HepG2 (cell line): ENCODE measurements around the gene RELL1. TPM values are rescaled to one million over a fixed set of nuclear protein-coding genes. Genes with fewer than 3 reads are reported as not detected.

Experiments
- ATAD3A ChIP-seq: sonication (generic); formaldehyde crosslinking; IDR thresholded peaks from 2 replicates; pipeline ENCODE4 v1.4.0; 2020; ENCODE audit warnings: missing genetic modification reagents
- DR1 ChIP-seq: sonication (generic); formaldehyde crosslinking; IDR thresholded peaks from 2 replicates; pipeline ENCODE4 v1.8.0; 2021; ENCODE audit warnings: mild to moderate bottlenecking, missing genetic modification reagents, inconsistent platforms
- FOXP1 ChIP-seq, 2 experiments: fragments of 450-650 bp in 1 of 2; IDR thresholded peaks; 2 replicates each; pipeline ENCODE4 v1.6.1; 2017 to 2018; ENCODE audit warnings: antibody characterized with exemption in 1 of 2
- JUNB ChIP-seq: sonication (generic); formaldehyde crosslinking; IDR thresholded peaks from 2 replicates; pipeline ENCODE4 v1.8.0; 2022; ENCODE audit warnings: missing genetic modification reagents, mild to moderate bottlenecking, borderline replicate concordance
- KDM6A ChIP-seq: IDR thresholded peaks from 2 replicates; pipeline ENCODE4 v1.6.1; 2016; ENCODE audit warnings: low read depth
- MTA1 ChIP-seq: sonication (generic); formaldehyde crosslinking; IDR thresholded peaks from 2 replicates; pipeline ENCODE4 v1.4.0; 2020; ENCODE audit warnings: missing genetic modification reagents, mild to moderate bottlenecking, borderline replicate concordance
- PHF5A ChIP-seq: IDR thresholded peaks from one replicate; pipeline ENCODE4 v1.6.1; 2018; ENCODE audit warnings: low read depth, missing genetic modification reagents; ENCODE audit not compliant: unreplicated experiment
- POGZ ChIP-seq: sonication (generic); formaldehyde crosslinking; IDR thresholded peaks from 2 replicates; pipeline ENCODE4 v1.4.0; 2020; ENCODE audit warnings: mild to moderate bottlenecking, missing genetic modification reagents
- POLR2AphosphoS2 ChIP-seq: IDR thresholded peaks from 2 replicates; pipeline ENCODE4 v1.6.1; 2011; ENCODE audit warnings: low read depth, low read length, improper control_type of control experiment
- RELA ChIP-seq: sonication (generic); formaldehyde crosslinking; IDR thresholded peaks from 2 replicates; pipeline ENCODE4 v1.4.0; 2020; ENCODE audit warnings: missing genetic modification reagents
- ZBTB3 ChIP-seq: sonication (generic); formaldehyde crosslinking; IDR thresholded peaks from 2 replicates; pipeline ENCODE4 v1.4.0; 2020; ENCODE audit warnings: low read depth, mild to moderate bottlenecking, moderate library complexity, missing genetic modification reagents, borderline replicate concordance
- ZNF333 ChIP-seq: sonication (generic); formaldehyde crosslinking; IDR thresholded peaks from 2 replicates; pipeline ENCODE4 v1.4.0; 2020; ENCODE audit warnings: mild to moderate bottlenecking, missing genetic modification reagents, borderline replicate concordance
- ZNF749 ChIP-seq: sonication (generic); formaldehyde crosslinking; IDR thresholded peaks from 2 replicates; pipeline ENCODE4 v1.8.0; 2022; ENCODE audit warnings: mild to moderate bottlenecking, missing genetic modification reagents, moderate library complexity, borderline replicate concordance
- ZSCAN22 ChIP-seq: sonication (generic); formaldehyde crosslinking; IDR thresholded peaks from 2 replicates; pipeline ENCODE4 v1.4.0; 2020; ENCODE audit warnings: mild to moderate bottlenecking, missing genetic modification reagents
- polyA plus RNA-seq, 8 experiments: library from polyadenylated mRNA; depleted of rRNA in 3 of 8; stranded (reverse) in 7 of 8; unstranded in 1 of 8; fragments of >200 nt; fragmentation: Illumina TruSeq in 4 of 8; extraction: Trizol in 4 of 8; gene quantifications; 2 replicates each; pipeline versions ENCODE4 v1.2.1 to v1.2.3, GENCODE V29; 2011 to 2016; ENCODE audit warnings: low read depth in 4 of 8, missing spikeins in 1 of 8, mixed read lengths in 1 of 8; ENCODE audit not compliant: insufficient read depth in 1 of 8
- total RNA-seq, 5 experiments: library from RNA; depleted of rRNA; stranded (reverse); fragments of >200 nt; fragmentation: Illumina TruSeq; extraction: Trizol; gene quantifications; 2 replicates each; pipeline ENCODE4 v1.2.3, GENCODE V29; 2016; ENCODE audit warnings: low read depth in 1 of 5
- TF ChIP-seq, protein P1 (sequence below): sonication (generic); formaldehyde crosslinking; IDR thresholded peaks from 2 replicates; pipeline ENCODE4 v1.4.0; 2020; ENCODE audit warnings: missing genetic modification reagents, mild to moderate bottlenecking, borderline replicate concordance
- TF ChIP-seq, protein P2 (sequence below): sonication (generic); formaldehyde crosslinking; IDR thresholded peaks from 2 replicates; pipeline ENCODE4 v1.5.0; 2020; ENCODE audit warnings: missing genetic modification reagents, mild to moderate bottlenecking, borderline replicate concordance
- TF ChIP-seq, protein P3 (sequence below): sonication (generic); formaldehyde crosslinking; IDR thresholded peaks from 2 replicates; pipeline ENCODE4 v1.5.0; 2020; ENCODE audit warnings: missing genetic modification reagents, mild to moderate bottlenecking, borderline replicate concordance
- TF ChIP-seq, protein P4 (sequence below): sonication (generic); formaldehyde crosslinking; IDR thresholded peaks from 2 replicates; pipeline ENCODE4 v1.4.0; 2020; ENCODE audit warnings: missing genetic modification reagents, mild to moderate bottlenecking, borderline replicate concordance
- TF ChIP-seq, protein P5 (sequence below): sonication (generic); formaldehyde crosslinking; IDR thresholded peaks from 2 replicates; pipeline ENCODE4 v1.4.0; 2020; ENCODE audit warnings: missing genetic modification reagents

Gene RELL1
- total and polyA plus RNA-seq, 2 of the 13 experiments (the other 11 are each of a cell fraction or from before 2014, with no cell fraction given): 8.4 to 58.4 TPM

DNA sequence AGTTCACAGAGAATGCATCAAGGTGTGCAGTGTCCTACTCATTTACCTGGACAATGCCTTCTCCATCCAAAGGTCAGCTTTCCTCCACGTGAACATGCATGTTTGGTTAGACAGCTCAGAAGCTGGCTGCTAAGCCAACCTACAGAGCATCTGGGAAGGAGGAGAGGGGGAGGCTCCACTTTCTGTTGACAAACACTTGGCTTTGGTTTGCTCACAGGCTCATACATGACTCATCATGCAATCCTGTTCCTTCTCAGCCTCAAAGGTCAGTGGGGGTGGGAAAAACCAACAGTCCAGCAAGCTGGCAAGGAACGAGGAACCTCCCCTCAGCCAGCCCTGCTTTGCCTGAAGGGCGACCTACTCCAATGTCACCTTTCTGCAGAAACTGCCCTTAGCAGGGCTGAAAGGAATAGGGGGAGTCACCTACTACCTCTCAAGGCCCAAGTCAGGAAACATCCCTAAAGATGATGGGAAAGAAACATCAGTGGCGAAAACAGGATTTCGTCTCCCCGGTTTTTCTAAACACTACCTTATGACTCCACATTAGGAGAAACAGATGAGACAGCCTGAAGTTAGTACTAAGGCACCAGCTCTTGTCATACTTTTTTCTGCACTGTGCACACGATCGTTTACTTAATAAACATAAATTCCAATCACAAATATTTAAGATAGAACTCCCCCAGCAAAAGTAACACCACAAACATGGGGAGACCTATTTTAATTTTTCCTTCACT, 37.9 kb downstream of the RELL1 start (continued):
- TF ChIP-seq, protein P1, sequence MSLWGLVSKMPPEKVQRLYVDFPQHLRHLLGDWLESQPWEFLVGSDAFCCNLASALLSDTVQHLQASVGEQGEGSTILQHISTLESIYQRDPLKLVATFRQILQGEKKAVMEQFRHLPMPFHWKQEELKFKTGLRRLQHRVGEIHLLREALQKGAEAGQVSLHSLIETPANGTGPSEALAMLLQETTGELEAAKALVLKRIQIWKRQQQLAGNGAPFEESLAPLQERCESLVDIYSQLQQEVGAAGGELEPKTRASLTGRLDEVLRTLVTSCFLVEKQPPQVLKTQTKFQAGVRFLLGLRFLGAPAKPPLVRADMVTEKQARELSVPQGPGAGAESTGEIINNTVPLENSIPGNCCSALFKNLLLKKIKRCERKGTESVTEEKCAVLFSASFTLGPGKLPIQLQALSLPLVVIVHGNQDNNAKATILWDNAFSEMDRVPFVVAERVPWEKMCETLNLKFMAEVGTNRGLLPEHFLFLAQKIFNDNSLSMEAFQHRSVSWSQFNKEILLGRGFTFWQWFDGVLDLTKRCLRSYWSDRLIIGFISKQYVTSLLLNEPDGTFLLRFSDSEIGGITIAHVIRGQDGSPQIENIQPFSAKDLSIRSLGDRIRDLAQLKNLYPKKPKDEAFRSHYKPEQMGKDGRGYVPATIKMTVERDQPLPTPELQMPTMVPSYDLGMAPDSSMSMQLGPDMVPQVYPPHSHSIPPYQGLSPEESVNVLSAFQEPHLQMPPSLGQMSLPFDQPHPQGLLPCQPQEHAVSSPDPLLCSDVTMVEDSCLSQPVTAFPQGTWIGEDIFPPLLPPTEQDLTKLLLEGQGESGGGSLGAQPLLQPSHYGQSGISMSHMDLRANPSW (CRISPR knock-in tag): no peak
- TF ChIP-seq, protein P2, sequence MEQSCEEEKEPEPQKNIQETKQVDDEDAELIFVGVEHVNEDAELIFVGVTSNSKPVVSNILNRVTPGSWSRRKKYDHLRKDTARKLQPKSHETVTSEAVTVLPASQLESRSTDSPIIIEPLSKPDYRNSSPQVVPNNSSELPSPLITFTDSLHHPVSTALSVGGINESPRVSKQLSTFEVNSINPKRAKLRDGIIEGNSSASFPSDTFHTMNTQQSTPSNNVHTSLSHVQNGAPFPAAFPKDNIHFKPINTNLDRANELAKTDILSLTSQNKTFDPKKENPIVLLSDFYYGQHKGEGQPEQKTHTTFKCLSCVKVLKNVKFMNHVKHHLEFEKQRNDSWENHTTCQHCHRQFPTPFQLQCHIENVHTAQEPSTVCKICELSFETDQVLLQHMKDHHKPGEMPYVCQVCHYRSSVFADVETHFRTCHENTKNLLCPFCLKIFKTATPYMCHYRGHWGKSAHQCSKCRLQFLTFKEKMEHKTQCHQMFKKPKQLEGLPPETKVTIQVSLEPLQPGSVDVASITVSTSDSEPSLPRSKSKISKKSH (CRISPR knock-in tag): no peak
- TF ChIP-seq DR1 (CRISPR knock-in tag): no peak
- TF ChIP-seq MTA1 (CRISPR knock-in tag): peak; percentile 83
- no peak for TF ChIP-seq RELA (CRISPR knock-in tag)
- TF ChIP-seq ZNF749 (CRISPR knock-in tag): no peak
- no peak for TF ChIP-seq ZNF333 (CRISPR knock-in tag)
- TF ChIP-seq ATAD3A: no peak
- no peak for TF ChIP-seq ZSCAN22 (CRISPR knock-in tag)
- TF ChIP-seq PHF5A (CRISPR knock-in tag): no peak
- TF ChIP-seq KDM6A (CRISPR knock-in tag): peak; percentile 60; the same call in 1 of the 2 replicates
- peak; percentile 70; the same call in 1 of the 2 replicates for TF ChIP-seq ZBTB3
- TF ChIP-seq, protein P3, sequence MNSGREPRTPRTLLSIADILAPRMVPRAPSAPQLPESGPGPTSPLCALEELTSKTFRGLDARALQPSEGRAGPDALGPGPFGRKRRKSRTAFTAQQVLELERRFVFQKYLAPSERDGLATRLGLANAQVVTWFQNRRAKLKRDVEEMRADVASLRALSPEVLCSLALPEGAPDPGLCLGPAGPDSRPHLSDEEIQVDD (CRISPR knock-in tag): no peak
- peak; percentile 97 for TF ChIP-seq JUNB (CRISPR knock-in tag)
- no peak for TF ChIP-seq POLR2AphosphoS2
- peak; percentile 81 for TF ChIP-seq FOXP1 (IDR thresholded peaks at IDR 0.05)
- peak; percentile 99 for TF ChIP-seq FOXP1 (CRISPR knock-in tag; IDR thresholded peaks at IDR 0.05)
- TF ChIP-seq, protein P4, sequence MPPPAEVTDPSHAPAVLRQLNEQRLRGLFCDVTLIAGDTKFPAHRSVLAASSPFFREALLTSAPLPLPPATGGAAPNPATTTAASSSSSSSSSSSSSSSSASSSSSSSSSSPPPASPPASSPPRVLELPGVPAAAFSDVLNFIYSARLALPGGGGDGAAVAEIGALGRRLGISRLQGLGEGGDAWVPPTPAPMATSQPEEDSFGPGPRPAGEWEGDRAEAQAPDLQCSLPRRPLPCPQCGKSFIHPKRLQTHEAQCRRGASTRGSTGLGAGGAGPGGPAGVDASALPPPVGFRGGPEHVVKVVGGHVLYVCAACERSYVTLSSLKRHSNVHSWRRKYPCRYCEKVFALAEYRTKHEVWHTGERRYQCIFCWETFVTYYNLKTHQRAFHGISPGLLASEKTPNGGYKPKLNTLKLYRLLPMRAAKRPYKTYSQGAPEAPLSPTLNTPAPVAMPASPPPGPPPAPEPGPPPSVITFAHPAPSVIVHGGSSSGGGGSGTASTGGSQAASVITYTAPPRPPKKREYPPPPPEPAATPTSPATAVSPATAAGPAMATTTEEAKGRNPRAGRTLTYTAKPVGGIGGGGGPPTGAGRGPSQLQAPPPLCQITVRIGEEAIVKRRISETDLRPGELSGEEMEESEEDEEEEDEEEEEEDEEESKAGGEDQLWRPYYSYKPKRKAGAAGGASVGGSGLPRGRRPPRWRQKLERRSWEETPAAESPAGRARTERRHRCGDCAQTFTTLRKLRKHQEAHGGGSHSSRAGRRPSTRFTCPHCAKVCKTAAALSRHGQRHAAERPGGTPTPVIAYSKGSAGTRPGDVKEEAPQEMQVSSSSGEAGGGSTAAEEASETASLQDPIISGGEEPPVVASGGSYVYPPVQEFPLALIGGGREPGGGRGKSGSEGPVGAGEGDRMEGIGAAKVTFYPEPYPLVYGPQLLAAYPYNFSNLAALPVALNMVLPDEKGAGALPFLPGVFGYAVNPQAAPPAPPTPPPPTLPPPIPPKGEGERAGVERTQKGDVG (CRISPR knock-in tag): 0 out of 2 replicates have a peak, but pooled peaks have one; percentile 55
- peak; percentile 78 for TF ChIP-seq POGZ (CRISPR knock-in tag)
- TF ChIP-seq, protein P5, sequence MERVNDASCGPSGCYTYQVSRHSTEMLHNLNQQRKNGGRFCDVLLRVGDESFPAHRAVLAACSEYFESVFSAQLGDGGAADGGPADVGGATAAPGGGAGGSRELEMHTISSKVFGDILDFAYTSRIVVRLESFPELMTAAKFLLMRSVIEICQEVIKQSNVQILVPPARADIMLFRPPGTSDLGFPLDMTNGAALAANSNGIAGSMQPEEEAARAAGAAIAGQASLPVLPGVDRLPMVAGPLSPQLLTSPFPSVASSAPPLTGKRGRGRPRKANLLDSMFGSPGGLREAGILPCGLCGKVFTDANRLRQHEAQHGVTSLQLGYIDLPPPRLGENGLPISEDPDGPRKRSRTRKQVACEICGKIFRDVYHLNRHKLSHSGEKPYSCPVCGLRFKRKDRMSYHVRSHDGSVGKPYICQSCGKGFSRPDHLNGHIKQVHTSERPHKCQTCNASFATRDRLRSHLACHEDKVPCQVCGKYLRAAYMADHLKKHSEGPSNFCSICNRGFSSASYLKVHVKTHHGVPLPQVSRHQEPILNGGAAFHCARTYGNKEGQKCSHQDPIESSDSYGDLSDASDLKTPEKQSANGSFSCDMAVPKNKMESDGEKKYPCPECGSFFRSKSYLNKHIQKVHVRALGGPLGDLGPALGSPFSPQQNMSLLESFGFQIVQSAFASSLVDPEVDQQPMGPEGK (CRISPR knock-in tag): peak; percentile 64
